Esophagus muscularis mucosa (tissue), 2 donors: ENCODE data around the gene LGI1.

Experiments used
- POLR2A ChIP-seq: fragments of 450-650 bp; IDR thresholded peaks from one replicate; pipeline ENCODE4 v1.6.1; 2017; ENCODE audit warnings: antibody characterized with exemption, moderate library complexity, mild to moderate bottlenecking, low read depth
- POLR2AphosphoS5 ChIP-seq, 2 donors: sonication (generic); formaldehyde crosslinking; IDR thresholded peaks; one replicate each; pipeline ENCODE4 v1.6.1; 2017; ENCODE audit warnings: antibody characterized with exemption in 2 of 2

GRCh38 chr10:93749218-93749799 lies 8.4 kb upstream of the LGI1 start:
- TF ChIP-seq POLR2A (no peak), POLR2AphosphoS5 (IDR thresholded peaks at IDR 0.05) (no peak)
